B cell (primary cell): ENCODE data around the gene SLC39A8. TPM values are rescaled to one million over a fixed set of nuclear protein-coding genes. Genes with fewer than 3 reads are reported as not detected.

Experiments used
- ATAC-seq: fragments of 200-7000 bp; cut with Tn5 transposase; one replicate; pipeline ENCODE4 v1.10.0; 2021; ENCODE audit warnings: low read depth, mild to moderate bottlenecking, moderate number of reproducible peaks, moderate library complexity
- CTCF ChIA-PET: fragments of 350-600 bp; sonication (Branson Sonifier 250); formaldehyde crosslinking; loops from one replicate; lab custom pipeline; 2021; ENCODE audit warnings: antibody characterized with exemption, inconsistent platforms; lab: Charles Lee
- POLR2A ChIA-PET: fragments of 350-600 bp; sonication (Branson Sonifier 250); formaldehyde crosslinking; loops from one replicate; lab custom pipeline; 2021; ENCODE audit warnings: antibody characterized with exemption; lab: Charles Lee
- DNase-seq: peaks from one replicate; pipeline ENCODE4 v3.0.0; 2013
- H2AFZ ChIP-seq: 2 replicates; pipeline ENCODE4 v1.6.1; 2012; ENCODE audit warnings: mild to moderate bottlenecking, low read depth, low read length; ENCODE audit not compliant: insufficient read depth, poor library complexity, severe bottlenecking
- H3K27ac ChIP-seq, 2 donors: 1 replicate in 1 of 2; 2 replicates in 1 of 2; pipeline ENCODE4 v1.5.1; 2012 to 2013; ENCODE audit warnings: low read length in 2 of 2, mild to moderate bottlenecking in 2 of 2, moderate library complexity in 1 of 2
- H3K27me3 ChIP-seq, 4 experiments: fragments of 200-600 bp in 1 of 4; sonication (generic) in 1 of 4; replicated peaks in 1 of 4; 1 replicate in 2 of 4; 2 replicates in 2 of 4; pipeline versions ENCODE4 v1.6.1 to v1.7.0; 2013 to 2016; ENCODE audit warnings: low read length in 3 of 4, mild to moderate bottlenecking in 2 of 4, mixed read lengths in 1 of 4, moderate library complexity in 1 of 4; ENCODE audit not compliant: insufficient read depth in 4 of 4, control insufficient read depth in 3 of 4; ENCODE audit errors: control extremely low read depth in 1 of 4
- H3K36me3 ChIP-seq, 2 experiments: replicated peaks in 1 of 2; 1 replicate in 1 of 2; 2 replicates in 1 of 2; pipeline versions ENCODE4 v1.6.1 to v1.7.1; 2013; ENCODE audit warnings: low read length in 1 of 2; ENCODE audit not compliant: insufficient read depth in 2 of 2, control insufficient read depth in 1 of 2; ENCODE audit errors: control extremely low read depth in 1 of 2, extremely low read depth in 1 of 2
- H3K4me1 ChIP-seq, 2 donors: fragments of 200-600 bp in 1 of 2; sonication (generic) in 1 of 2; 1 replicate in 1 of 2; 2 replicates in 1 of 2; pipeline versions ENCODE4 v1.5.1 to v1.6.1; 2013 to 2017; ENCODE audit warnings: low read length in 2 of 2; ENCODE audit not compliant: control insufficient read depth in 2 of 2, insufficient read depth in 2 of 2
- H3K4me2 ChIP-seq: replicated peaks from 2 replicates; pipeline ENCODE3; 2012; ENCODE audit warnings: mild to moderate bottlenecking, low read depth, low read length; ENCODE audit not compliant: poor library complexity, severe bottlenecking
- H3K4me3 ChIP-seq, 5 experiments: fragments of 200-600 bp in 1 of 5; sonication (generic) in 1 of 5; 1 replicate in 3 of 5; 2 replicates in 2 of 5; pipeline versions ENCODE4 v1.5.1 to v1.7.0; 2011 to 2016; ENCODE audit warnings: low read length in 4 of 5, mild to moderate bottlenecking in 4 of 5, low read depth in 2 of 5, control low read depth in 1 of 5, moderate library complexity in 1 of 5; ENCODE audit not compliant: insufficient read depth in 1 of 5; ENCODE audit errors: control extremely low read depth in 1 of 5, extremely low read depth in 1 of 5
- H3K79me2 ChIP-seq: fragments of 200-600 bp; sonication (generic); one replicate; pipeline ENCODE4 v1.6.0; 2016; ENCODE audit warnings: low read length; ENCODE audit not compliant: control insufficient read depth, insufficient read depth
- H3K9ac ChIP-seq: fragments of 200-600 bp; sonication (generic); 2 replicates; pipeline ENCODE4 v1.6.1; 2017; ENCODE audit warnings: mild to moderate bottlenecking, low read length, moderate library complexity
- H3K9me3 ChIP-seq, 3 donors: one replicate each; pipeline versions ENCODE4 v1.6.1 to v1.7.1; 2013; ENCODE audit warnings: low read length in 2 of 3; ENCODE audit not compliant: control insufficient read depth in 2 of 3, insufficient read depth in 1 of 3; ENCODE audit errors: control extremely low read depth in 1 of 3
- H4K20me1 ChIP-seq: 2 replicates; pipeline ENCODE4 v1.6.0; 2012; ENCODE audit warnings: mild to moderate bottlenecking, low read length; ENCODE audit not compliant: insufficient read depth, control insufficient read depth, poor library complexity, severe bottlenecking
- H3K27ac Mint-ChIP-seq: one replicate; pipeline ENCODE4 v1.8.0; 2021; ENCODE audit warnings: mixed read lengths
- H3K27me3 Mint-ChIP-seq: one replicate; pipeline ENCODE4 v1.8.0; 2021; ENCODE audit warnings: mixed read lengths
- H3K4me1 Mint-ChIP-seq: one replicate; pipeline ENCODE4 v1.8.0; 2021; ENCODE audit warnings: mixed read lengths
- H3K4me3 Mint-ChIP-seq: one replicate; pipeline ENCODE4 v1.8.0; 2021; ENCODE audit warnings: mixed read lengths
- H3K9me3 Mint-ChIP-seq: one replicate; pipeline ENCODE4 v1.8.0; 2022; ENCODE audit warnings: mixed read lengths; ENCODE audit not compliant: insufficient read depth
- CTCF ChIP-seq: fragments of 200-600 bp; IDR thresholded peaks from one replicate; pipeline ENCODE4 v1.8.0; 2022; ENCODE audit warnings: antibody characterized with exemption, mild to moderate bottlenecking
- EZH2 ChIP-seq: IDR thresholded peaks from 2 replicates; pipeline ENCODE4 v1.6.1; 2012; ENCODE audit warnings: borderline replicate concordance, low read depth, mild to moderate bottlenecking, moderate library complexity, low read length; ENCODE audit not compliant: insufficient read depth, poor library complexity, severe bottlenecking
- WGBS: methylation state at CpG from one replicate; pipeline ENCODE4 v1.1.5; 2013; ENCODE audit warnings: missing lambda C conversion rate; ENCODE audit not compliant: insufficient coverage; 5-methylcytosine and 5-hydroxymethylcytosine counted together
- intact Hi-C: fragments of 100-400 bp; cut with micrococcal nuclease; formaldehyde crosslinking; loops from one replicate; pipeline ENCODE4 v1.10.0; 2022
- polyA plus RNA-seq: library from polyadenylated mRNA; depleted of rRNA; stranded (reverse); fragments of >200 nt; gene quantifications from 2 replicates; pipeline ENCODE4 v1.2.3, GENCODE V29; 2012
- total RNA-seq, 2 donors: library from RNA; stranded (reverse); fragments of 120-200 nt in 1 of 2; gene quantifications; 1 replicate in 1 of 2; 2 replicates in 1 of 2; pipeline versions ENCODE4 v1.2.3 to v1.2.4, GENCODE V29; 2013 to 2022

The SLC39A8 gene
- total and polyA plus RNA-seq, 2 donors (not counting 1 experiment from before 2014, with no cell fraction given) = 2.4 to 8.4 TPM

GRCh38 chr4:102217345-102217744 is 127.9 kb downstream of the SLC39A8 start:
- H3K9me3 ChIP-seq = no peaks in the 10 kb centered on the region
- TF ChIP-seq CTCF = no peak
- TF ChIP-seq EZH2 = no peak
- intact Hi-C loops = no loop called here
- H3K9ac ChIP-seq = no peak overlapping the region
- Mint-ChIP-seq H3K27ac (no peak overlapping the region), H3K4me3 (no peak overlapping the region), H3K9me3 (no peaks in the 10 kb centered on the region), H3K27me3 (peaks cover 13% of the 10 kb centered on the region), H3K4me1 (no peaks in the 10 kb centered on the region)
- no peaks in the 10 kb centered on the region for H3K79me2 ChIP-seq
- ATAC-seq = no peak
- no peak overlapping the region for H3K4me3 ChIP-seq
- H3K4me1 ChIP-seq = no peaks in the 10 kb centered on the region
- H4K20me1 ChIP-seq = no peaks in the 10 kb centered on the region
- WGBS = 34% methylated on average over 2 of the region's 3 CpGs
- DNase-seq = no peak
- ChIA-PET POLR2A (no interaction called here), CTCF (no interaction called here)
- no peak overlapping the region for H2AFZ ChIP-seq
- H3K36me3 ChIP-seq = no peaks in the 10 kb centered on the region
- H3K27me3 ChIP-seq = peaks cover 0 to 3% (median 1%) of the 10 kb centered on the region in 4 experiments
- no peak overlapping the region for H3K27ac ChIP-seq
- H3K4me2 ChIP-seq = no peak overlapping the region

- Histone ChIP-seq H3K27me3 (peaks cover 0 to 3% (median 1%) of the 10 kb centered on the region in 4 experiments), H3K9ac (no peak overlapping the region), H3K9me3 (no peaks in the 10 kb centered on the region), H3K4me3 (no peak overlapping the region), H3K27ac (no peak overlapping the region), H3K36me3 (no peaks in the 10 kb centered on the region), H3K79me2 (no peaks in the 10 kb centered on the region), H2AFZ (no peak overlapping the region), H3K4me2 (no peak overlapping the region), H3K4me1 (no peaks in the 10 kb centered on the region), H4K20me1 (no peaks in the 10 kb centered on the region)
- Mint-ChIP-seq H3K4me3 (no peak overlapping the region), H3K4me1 (no peaks in the 10 kb centered on the region), H3K9me3 (no peaks in the 10 kb centered on the region), H3K27me3 (peaks cover 16% of the 10 kb centered on the region), H3K27ac (no peak overlapping the region)
- ChIA-PET CTCF (no interaction called here), POLR2A (no interaction called here)
- no peak for TF ChIP-seq CTCF
- no peak for TF ChIP-seq EZH2
- no CpG with 5 or more reads among the region's 3 CpGs for WGBS
- intact Hi-C loops = no loop called here
- ATAC-seq (no peak), DNase-seq (no peak)
These were observed 128.6 kb downstream of the SLC39A8 start for GRCh38 chr4:102216666-102217065.
